ENCODE data around the gene IGF1R.

Gene IGF1R

DNA sequence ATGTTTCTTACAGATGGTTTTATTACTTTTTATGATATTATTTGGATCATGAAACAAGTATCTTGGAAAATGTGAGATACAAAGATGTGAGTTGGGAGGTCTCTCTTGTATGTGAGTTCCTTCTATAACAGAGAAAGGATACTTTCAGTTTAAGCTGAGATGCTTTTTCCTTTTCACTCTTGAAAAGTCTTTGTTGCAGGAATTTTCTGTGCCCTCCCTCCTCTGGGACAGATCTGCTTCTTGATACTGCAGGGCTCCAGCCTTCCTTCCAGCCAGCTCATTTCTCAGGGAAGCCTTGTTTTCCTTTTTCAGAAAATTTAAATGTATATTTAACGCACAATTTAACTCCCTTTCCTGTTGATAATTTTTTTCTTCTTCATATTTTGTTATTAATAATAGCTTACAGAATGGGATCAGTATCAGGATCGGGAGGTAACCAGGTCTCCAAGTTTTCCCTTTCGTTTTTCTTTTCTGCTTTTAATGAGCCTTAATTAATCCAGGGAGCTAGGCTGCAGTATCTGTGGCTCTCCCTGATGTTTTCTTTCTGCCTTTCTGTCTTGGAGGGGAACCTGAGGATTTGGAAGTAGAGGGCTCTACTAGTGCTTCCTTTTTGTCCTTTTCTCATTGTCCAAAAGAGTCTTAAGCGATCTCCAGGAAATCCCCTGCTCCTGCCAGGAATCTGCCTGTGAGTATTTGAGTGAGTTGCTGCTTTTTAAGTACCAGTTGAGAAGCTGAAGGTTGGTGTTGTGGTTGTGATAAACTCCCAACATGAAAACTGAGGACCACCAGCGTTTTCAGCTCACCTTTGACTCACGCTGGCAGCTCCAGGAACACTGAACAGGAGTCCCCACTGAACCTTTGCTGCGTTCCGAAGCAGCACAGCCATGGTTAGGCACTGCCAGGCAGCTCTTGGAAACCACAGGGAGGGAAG, 105.7 kb downstream of the IGF1R start:
- DNase-seq, result no peak

DNA sequence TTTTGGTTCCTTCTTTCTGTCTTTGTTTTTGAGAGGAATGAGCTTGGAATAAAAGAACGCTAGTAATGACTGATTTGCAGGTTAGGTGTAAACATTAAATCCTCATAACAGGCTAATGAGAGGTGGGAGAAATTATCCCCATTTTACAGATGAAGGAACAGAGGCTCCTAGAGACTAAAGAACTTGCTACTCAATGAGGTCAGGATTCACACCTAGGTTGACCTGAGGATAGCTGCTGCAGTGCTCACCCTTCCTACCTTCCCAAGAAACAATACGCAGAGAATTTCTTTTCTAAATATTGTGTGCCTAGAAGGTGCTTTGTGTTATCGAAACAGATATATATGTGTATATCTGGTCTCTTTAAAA, 106.3 kb downstream of the IGF1R start:
- DNase-seq, result no peak

GRCh38 chr15:98755138-98755537, 106.8 kb downstream of the IGF1R start:
- DNase-seq, result no peak

DNA sequence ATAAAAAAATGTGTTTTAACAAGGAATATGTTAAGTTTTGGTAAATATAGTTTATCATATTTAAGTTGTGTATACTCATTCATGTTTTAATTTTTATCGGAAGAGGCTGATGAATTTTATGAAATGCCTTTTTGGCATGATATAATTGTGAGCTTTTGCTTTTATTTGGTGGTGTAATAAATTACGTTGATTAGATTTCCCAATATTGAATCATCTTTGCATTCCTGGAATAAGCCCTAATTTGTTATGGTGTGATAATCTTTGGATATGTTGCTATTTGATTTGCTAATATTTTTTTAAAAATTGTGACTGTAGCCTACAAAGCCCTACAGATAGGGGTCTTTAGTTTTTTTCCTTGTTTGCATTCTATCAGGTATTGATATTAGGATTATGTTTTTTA, 107.4 kb downstream of the IGF1R start:
- DNase-seq, result no peak

DNA sequence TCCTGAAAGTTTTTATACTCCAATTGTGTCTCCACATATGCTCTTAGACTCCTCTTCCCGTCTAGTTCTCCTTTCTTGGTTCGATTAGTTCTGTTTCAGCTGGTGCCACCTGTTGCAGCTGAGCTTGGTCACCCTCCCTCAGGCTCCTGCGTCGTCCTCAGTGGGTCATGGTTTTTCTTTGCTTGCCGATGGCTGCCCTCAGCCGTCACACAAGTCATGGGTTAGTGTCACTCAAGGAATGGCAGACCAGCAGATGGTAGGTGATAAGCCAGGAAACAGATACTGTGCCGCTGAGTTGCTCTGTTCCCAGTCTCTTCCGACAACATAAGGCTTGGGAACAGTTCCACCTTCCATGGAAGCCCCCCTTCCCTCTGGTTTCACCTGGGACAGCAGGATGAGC, 109.9 kb downstream of the IGF1R start:
- DNase-seq, result no peak

- DNase-seq, result no peak
Observed at GRCh38 chr15:98759277-98759676, 110.9 kb downstream of the IGF1R start.

- DNase-seq, result no peak
Observed at GRCh38 chr15:98760112-98760826, 111.9 kb downstream of the IGF1R start.

DNA sequence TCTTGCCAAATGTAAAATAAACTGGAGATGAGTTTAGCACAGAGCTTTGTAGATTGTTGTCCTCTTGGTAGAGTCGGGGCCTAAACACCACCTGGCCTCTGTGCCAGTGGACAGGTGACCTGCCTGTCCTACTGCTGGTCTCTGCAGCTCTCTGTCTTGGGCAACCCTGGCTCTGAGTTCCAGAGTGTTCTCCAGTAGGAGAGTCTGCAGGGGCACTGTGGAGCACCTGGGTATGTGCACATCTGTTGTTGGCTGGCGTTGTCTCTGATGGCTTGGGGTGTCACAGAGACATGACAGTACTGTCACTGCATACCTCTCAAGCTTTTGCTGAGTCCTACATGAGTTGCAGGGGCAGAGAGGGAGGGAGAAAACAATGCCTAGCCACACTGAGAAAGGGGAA, 112.6 kb downstream of the IGF1R start:
- DNase-seq, result no peak

DNA sequence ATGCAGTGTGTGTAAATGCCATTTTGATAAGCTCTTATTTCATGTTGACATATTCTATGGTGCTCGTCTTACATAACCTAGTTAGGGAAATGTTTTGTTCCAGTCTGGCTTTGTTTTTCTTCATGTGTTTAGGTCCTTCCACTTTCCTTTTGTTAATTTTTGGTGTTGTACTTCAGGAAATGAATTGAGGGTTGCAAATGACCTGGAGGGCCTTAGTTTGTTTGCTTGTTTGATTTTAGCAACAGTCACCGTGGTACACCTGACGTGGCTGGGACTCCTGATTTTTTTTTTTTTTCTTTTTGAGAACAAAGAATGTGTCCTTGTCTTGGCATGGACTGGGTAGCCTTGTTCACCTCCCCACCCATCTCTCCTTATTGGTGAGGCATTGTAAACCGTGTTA, 114.8 kb downstream of the IGF1R start:
- no peak for DNase-seq

DNA sequence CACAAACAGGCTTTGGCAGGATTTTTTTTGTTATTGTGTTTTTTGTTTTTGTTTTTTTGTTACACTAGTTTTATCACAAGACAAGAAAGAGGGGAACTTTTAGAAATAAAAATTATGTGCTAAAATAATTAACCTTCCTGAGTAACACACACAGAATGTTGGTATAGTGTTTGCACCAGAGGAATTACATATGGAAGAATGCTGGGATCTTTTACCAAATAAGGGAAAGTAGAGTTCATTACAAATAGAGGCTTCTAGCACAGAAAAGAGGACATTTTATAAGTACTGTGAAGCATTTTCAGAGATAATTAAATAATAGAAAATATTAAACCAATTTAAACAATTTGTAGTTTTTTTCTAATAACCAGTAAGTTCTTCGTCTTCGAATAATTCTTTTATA, 116.0 kb downstream of the IGF1R start:
- no peak for DNase-seq

DNA sequence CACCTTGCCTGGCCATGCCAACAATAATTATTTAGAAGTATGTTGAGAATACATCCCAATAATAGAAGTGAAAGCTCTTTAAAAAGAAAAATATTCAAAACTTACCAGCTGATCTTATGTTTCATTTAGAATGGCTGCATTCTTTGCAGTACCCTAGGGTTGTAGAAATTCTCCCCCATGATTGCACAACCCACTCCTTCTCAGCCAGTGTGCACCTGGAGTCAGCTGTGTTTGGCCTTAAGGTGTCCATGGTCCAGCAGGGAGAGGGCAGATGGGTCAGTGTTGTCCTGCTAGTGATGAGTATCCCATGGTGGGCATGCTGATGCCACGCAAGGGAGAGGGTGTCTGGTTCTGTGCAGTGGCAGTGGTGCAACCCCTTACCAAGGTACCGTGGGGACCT, 117.3 kb downstream of the IGF1R start:
- no peak for DNase-seq

DNA sequence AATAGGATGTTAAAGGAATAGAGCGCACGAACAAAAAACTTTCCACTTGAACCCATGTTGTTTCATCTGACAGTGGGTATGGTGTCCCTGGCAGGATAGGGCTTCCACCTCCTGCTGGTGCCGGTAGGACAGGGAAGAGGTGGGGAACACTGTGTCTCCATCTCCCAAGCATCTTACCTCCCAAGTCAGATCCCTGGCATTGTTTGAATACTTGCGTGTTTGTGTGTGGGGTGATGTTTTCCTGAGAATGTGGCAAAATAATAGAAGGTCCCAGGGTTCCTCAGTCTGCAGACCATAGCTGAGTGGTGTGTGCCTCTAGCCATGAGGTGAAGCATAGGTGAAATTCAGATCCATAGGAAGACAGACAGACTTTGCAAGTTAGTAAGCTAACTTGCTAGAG, 119.4 kb downstream of the IGF1R start:
- no peak for DNase-seq

- DNase-seq, result no peak
Observed at GRCh38 chr15:98769867-98770266, 121.5 kb downstream of the IGF1R start.

- DNase-seq, result no peak
Observed at GRCh38 chr15:98770984-98771383, 122.6 kb downstream of the IGF1R start.

- no peak for DNase-seq
Observed at GRCh38 chr15:98771541-98771940, 123.2 kb downstream of the IGF1R start.

DNA sequence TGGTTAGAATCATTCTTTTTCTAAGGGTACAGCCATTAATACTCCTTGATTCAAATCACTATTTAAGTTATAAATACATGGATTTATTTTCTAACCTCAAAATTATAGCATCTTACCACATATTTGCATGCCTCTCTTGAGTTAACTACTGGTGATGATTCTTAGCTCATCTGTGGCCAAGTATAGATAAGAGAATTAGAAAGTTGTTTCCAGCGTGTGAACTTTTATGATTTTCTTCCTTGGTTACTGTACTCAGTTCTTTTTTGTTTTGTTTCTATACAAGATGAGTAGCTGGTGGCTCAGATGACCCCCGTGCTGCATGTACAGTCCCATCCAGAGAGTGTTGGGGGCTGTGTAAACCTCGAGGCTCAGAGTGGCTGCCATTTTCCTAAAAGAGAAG, 124.6 kb downstream of the IGF1R start:
- no peak for DNase-seq

DNA sequence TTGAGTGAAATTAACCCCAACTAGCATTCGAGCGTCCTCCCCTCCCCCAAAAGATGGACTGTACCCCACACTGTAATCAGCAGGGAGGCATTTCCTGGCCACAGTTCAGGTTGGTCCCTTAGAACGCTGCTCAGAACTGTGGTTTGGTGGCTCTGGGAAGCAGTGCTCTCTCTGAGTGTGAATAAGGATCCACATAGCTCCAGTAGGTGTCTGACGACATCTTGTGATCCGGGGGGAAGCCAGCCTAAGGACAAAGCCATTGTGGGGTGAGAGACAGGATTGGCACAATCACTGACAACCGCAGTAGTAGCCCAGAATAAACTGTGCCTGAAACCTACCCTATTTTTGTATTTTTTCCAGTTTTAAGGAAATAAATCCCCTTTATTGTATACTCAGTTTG, 125.3 kb downstream of the IGF1R start:
- no peak for DNase-seq

GRCh38 chr15:98774756-98775497, 126.6 kb downstream of the IGF1R start:
- DNase-seq, result no peak

- DNase-seq, result no peak
Observed at GRCh38 chr15:98775498-98776230, 127.3 kb downstream of the IGF1R start.

DNA sequence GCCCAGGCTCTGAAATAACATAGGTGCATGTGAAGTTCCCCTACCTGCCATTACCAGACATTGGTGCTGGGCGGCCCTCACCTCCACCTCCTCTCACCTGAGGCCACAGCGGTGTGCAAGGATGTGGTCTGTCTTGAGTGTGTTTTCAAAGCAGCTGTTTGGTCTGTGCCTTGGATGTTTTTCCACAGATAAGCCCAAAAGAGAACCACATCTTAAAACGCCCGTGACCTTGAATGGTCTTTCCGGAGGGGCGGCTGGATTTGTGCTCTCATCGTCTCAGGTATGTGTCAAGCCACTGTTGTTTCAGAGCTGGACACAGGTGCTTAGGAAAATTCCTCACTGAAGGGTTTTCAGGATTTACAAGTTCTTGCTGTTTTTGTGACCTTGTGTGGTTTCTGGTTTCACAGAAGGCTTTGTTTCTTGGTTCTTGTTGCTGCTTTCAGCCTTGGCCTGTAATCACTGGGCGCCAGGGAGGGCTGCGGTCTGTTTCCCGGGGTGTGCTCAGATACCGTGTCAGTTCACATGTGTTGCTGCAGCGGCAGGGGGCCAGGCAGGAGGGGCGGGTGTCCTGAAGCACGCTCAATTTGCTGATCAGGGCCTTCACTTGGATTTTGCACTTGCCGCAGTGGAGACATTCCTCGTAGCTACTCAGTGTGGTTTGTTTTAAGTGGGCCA, 128.4 kb downstream of the IGF1R start:
- peak; percentile 37 for DNase-seq

- no peak for DNase-seq
Observed at GRCh38 chr15:98777426-98777825, 129.1 kb downstream of the IGF1R start.

DNA sequence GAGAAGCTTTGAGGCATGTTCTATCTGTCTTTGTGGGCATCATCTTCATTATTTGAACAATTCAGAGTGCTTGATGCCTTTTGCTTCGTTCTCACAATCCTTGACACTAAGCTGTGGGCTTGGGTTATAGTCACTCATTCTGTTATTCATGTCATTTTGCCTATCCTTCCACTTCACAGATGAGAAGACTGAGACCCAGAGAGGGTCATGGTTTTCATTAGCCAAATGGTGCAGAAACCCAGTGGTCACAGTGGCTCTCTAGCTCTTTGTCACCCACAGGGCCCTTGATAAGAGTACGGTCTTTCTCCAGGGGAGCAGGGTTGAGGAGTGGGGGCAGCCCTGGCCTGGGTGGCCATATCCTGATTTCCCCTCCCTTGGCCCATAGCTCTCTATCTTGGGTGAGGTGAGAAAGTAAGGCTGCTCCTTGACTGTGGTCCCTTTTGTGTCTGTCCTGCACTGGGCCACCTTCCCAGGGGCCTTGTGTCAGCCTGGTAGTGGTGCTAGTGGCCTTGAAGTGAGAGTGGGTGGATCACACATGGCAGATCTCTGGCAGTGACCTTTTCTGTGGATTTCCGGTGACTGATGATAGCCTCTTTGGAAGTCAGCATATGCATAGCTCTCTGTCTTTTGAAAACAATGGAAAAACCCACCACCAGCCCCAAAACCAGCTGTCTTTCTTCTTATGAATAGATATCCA, 130.1 kb downstream of the IGF1R start:
- no peak for DNase-seq
